Measurements from ENCODE around the gene SNRPE.

SNRPE gene

GRCh38 chr1:203888807-203889251, 27.4 kb downstream of the SNRPE start:
- TF ChIP-seq EGR2 (tag by site-specific recombination; IDR thresholded peaks at IDR 0.05; ENCODE audit: low read depth) (no peak), ZBTB8A (tag by site-specific recombination; IDR thresholded peaks at IDR 0.05) (no peak), ZNF488 (tag by site-specific recombination; IDR thresholded peaks at IDR 0.05) (no peak), ZNF830 (tag by site-specific recombination; IDR thresholded peaks at IDR 0.05; ENCODE audit: low read depth) (no peak), KLF7 (tag by site-specific recombination; IDR thresholded peaks at IDR 0.05; ENCODE audit: borderline replicate concordance) (no peak)
- TF ChIP-seq, protein P1, sequence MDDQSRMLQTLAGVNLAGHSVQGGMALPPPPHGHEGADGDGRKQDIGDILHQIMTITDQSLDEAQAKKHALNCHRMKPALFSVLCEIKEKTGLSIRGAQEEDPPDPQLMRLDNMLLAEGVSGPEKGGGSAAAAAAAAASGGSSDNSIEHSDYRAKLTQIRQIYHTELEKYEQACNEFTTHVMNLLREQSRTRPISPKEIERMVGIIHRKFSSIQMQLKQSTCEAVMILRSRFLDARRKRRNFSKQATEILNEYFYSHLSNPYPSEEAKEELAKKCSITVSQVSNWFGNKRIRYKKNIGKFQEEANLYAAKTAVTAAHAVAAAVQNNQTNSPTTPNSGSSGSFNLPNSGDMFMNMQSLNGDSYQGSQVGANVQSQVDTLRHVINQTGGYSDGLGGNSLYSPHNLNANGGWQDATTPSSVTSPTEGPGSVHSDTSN (CRISPR knock-in tag; IDR thresholded peaks at IDR 0.05) = no peak
- Histone ChIP-seq H3K4me1 (ENCODE audit: control insufficient read depth, insufficient read depth, low read length) (no peaks in the 10 kb centered on the region), H3K27ac (ENCODE audit: extremely low read depth, low read depth, low read length) (no peak overlapping the region), H3K9me3 (ENCODE audit: control insufficient read depth, insufficient read depth, low read depth, low read length) (no peaks in the 10 kb centered on the region), H3K36me3 (ENCODE audit: control insufficient read depth in 2 of 2, insufficient read depth in 1 of 2, low read length in 2 of 2) (no peaks in the 10 kb centered on the region), H3K4me3 (ENCODE audit: low read depth, low read length) (no peak overlapping the region)
- CTCF ChIA-PET = interaction anchor here (2.8 kb wide), 1 partner anchor 240 kb away, joined by 10 read pairs; no protein-coding TSS in a partner anchor
- POLR2A ChIA-PET = no interaction called here

GRCh38 chr1:203891950-203892349, 30.6 kb downstream of the SNRPE start:
- H3K36me3 ChIP-seq (ENCODE audit: control insufficient read depth in 2 of 2, insufficient read depth in 1 of 2, low read length in 2 of 2) = no peaks in the 10 kb centered on the region
- TF ChIP-seq PRDM10 (tag by site-specific recombination; IDR thresholded peaks at IDR 0.05) (peak; percentile 34), KLF16 (tag by site-specific recombination; IDR thresholded peaks at IDR 0.05) (no peak), ZNF274 (IDR thresholded peaks at IDR 0.05; ENCODE audit: low read length) (no peak), ZNF274 (tag by site-specific recombination; IDR thresholded peaks at IDR 0.05; ENCODE audit: borderline replicate concordance) (no peak), ZNF623 (tag by site-specific recombination; IDR thresholded peaks at IDR 0.05) (no peak)
- no peak overlapping the region for H3K27ac ChIP-seq (ENCODE audit: extremely low read depth, low read depth, low read length)
- H3K4me1 ChIP-seq (ENCODE audit: control insufficient read depth, insufficient read depth, low read length) = no peaks in the 10 kb centered on the region
- ChIA-PET POLR2A (no interaction called here), CTCF (no interaction called here)
- no peak overlapping the region for H3K4me3 ChIP-seq (ENCODE audit: low read depth, low read length)
- no peaks in the 10 kb centered on the region for H3K9me3 ChIP-seq (ENCODE audit: control insufficient read depth, insufficient read depth, low read depth, low read length)

DNA sequence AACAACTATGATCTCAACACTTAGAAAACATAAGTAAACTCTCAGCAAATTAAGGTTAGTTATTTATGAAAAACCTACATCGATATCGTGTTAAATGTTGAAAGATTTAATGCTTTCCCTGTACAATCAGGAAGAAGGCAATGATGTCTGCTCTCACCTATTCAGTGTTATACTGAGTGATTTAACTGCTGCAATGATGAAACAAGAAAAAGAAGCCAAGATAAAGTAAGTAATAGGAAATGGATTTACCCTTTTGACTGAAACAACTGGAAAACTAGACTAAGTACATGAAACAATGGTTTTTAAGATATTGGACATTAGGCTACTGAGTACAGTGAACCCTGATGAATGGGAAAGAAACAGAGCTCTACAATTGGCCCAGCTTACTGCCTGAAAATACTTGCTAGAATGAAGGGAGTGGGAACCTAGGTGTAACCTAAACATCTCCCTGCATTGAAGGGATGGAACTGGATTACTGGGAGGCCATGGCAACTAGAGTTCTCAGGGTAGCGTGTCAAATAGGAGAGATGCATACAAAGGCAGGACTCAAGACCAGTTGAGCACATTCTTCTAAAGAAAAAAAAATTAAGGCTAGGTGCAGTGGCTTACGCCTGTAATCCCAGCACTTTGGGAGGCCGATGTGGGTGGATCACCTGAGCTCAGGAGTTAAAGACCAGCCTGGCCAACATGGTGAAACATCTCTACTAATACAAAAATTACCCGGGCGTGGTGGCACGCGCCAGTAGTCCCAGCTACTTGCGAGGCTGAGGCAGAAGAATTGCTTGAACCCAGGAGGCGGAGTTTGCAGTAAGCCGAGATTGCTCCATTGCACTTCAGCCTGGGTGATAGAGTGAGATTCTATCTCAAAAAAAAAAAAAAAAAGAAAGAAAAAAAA, 37.3 kb downstream of the SNRPE start:
- Histone ChIP-seq H3K9me3 (ENCODE audit: control insufficient read depth, insufficient read depth, low read depth, low read length) (no peaks in the 10 kb centered on the region), H3K27ac (ENCODE audit: extremely low read depth, low read depth, low read length) (no peak overlapping the region), H3K4me1 (ENCODE audit: control insufficient read depth, insufficient read depth, low read length) (no peaks in the 10 kb centered on the region), H3K36me3 (ENCODE audit: control insufficient read depth in 2 of 2, insufficient read depth in 1 of 2, low read length in 2 of 2) (no peaks in the 10 kb centered on the region), H3K4me3 (ENCODE audit: low read depth, low read length) (no peak overlapping the region)
- ChIA-PET CTCF (interaction anchor here (0.7 kb wide), 1 partner anchor 230 kb away, joined by 4 read pairs; no protein-coding TSS in a partner anchor), POLR2A (interaction anchor here (0.7 kb wide), 1 partner anchor 24 kb away, joined by 3 read pairs; no protein-coding TSS in a partner anchor)
- TF ChIP-seq ZNF664 (tag by site-specific recombination; IDR thresholded peaks at IDR 0.05) = no peak
- TF ChIP-seq, protein P2, sequence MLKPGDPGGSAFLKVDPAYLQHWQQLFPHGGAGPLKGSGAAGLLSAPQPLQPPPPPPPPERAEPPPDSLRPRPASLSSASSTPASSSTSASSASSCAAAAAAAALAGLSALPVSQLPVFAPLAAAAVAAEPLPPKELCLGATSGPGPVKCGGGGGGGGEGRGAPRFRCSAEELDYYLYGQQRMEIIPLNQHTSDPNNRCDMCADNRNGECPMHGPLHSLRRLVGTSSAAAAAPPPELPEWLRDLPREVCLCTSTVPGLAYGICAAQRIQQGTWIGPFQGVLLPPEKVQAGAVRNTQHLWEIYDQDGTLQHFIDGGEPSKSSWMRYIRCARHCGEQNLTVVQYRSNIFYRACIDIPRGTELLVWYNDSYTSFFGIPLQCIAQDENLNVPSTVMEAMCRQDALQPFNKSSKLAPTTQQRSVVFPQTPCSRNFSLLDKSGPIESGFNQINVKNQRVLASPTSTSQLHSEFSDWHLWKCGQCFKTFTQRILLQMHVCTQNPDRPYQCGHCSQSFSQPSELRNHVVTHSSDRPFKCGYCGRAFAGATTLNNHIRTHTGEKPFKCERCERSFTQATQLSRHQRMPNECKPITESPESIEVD (tag by site-specific recombination; IDR thresholded peaks at IDR 0.05) = 0 out of 2 replicates have a peak, but pooled peaks have one; percentile 14
- TF ChIP-seq ZNF510 (tag by site-specific recombination; IDR thresholded peaks at IDR 0.05; ENCODE audit: insufficient replicate concordance) = no peak

All from HEK293 (cell line).